ENCODE data around the gene RNF10. TPM values are rescaled to one million over a fixed set of nuclear protein-coding genes. Genes with fewer than 3 reads are reported as not detected.
A peak's percentile ranks its signal among the peaks of the same experiment; 100 is the strongest.

The RNF10 gene
- total and polyA plus RNA-seq, 10 of the 15 experiments (the other 5 are each of a cell fraction or from before 2014, with no cell fraction given), result 48.2 to 127 (median 64.5) TPM

DNA sequence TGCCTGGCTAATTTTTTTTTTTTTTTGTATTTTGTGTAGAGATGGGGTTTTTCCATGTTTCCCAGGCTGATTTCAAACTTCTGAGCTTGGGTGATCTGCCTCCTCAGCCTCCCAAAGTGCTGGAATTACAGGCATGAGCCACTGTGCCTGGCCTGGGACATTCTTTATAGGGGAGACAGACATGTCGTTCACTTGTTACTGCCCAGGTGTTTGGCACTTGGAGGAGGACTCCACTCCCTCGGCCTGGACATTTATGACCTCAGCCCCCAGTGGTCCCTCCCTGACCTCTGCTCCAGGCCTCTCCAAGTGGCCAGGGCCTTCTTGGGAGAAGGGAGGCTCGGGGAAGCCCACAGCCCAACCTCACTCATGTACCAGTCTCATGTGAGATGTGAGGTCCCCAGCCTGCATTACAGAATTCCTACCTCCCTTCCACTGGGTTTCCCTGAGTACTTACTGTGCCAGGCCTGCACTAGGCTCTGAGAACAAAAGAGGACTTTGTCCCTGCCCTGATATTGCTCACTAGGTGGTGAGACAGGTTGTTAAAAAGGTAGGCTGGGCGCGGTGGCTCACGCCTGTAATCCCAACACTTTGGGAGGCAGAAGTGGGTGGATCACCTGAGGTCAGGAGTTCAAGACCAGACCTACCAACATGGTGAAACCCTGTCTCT lies 56.7 kb downstream of the RNF10 start (continued):
- TF ChIP-seq, protein P1, sequence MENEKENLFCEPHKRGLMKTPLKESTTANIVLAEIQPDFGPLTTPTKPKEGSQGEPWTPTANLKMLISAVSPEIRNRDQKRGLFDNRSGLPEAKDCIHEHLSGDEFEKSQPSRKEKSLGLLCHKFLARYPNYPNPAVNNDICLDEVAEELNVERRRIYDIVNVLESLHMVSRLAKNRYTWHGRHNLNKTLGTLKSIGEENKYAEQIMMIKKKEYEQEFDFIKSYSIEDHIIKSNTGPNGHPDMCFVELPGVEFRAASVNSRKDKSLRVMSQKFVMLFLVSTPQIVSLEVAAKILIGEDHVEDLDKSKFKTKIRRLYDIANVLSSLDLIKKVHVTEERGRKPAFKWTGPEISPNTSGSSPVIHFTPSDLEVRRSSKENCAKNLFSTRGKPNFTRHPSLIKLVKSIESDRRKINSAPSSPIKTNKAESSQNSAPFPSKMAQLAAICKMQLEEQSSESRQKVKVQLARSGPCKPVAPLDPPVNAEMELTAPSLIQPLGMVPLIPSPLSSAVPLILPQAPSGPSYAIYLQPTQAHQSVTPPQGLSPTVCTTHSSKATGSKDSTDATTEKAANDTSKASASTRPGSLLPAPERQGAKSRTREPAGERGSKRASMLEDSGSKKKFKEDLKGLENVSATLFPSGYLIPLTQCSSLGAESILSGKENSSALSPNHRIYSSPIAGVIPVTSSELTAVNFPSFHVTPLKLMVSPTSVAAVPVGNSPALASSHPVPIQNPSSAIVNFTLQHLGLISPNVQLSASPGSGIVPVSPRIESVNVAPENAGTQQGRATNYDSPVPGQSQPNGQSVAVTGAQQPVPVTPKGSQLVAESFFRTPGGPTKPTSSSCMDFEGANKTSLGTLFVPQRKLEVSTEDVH (IDR thresholded peaks at IDR 0.05; ENCODE audit: low read depth, partially characterized antibody), result no peak

DNA sequence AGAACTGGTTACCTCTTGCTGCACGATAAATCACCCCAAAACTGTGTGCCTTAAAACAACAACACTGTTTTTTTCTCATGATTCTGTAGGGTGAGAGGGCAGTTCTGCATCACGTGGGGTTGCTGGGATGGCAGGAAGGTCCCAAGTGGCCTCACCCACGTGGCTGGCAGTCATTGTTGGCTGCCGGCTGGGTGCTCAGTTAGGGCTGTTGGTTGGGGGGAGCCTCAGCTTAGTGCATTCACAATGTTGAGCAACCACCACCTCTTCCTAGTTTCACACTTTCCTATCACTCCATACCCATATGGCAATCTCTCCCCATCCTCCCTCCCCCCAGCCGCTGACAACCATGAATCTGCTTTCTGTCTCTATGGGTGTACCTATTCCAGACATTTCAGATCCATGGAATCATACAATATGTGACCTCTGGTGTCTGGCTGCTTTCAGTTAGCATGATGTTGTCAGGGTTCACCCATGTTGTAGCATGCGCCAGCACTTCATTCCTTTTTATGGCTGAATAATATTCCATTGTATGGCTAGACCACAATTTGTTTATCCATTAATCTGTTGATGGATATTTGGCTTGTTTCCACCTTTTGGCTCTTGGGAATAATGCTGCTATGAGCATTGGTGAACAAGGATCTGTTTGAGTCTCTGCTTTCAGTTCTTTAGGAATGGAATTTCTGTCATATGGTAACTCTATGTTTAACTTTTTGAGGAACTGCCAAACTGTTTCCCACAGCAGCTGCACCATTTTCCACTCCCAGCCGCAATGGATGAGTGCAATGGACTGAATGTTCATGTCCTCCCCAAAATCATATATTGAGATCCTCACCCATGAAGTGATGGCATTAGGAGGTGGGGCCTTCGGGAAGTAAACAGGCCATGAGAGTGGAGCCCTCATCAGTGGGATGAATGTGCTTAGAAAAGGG lies 58.2 kb downstream of the RNF10 start:
- Histone ChIP-seq H2AFZ (ENCODE audit: control insufficient read depth, low read depth, low read length) (no peak overlapping the region), H3K4me2 (ENCODE audit: control insufficient read depth, insufficient read depth) (no peak overlapping the region), H4K20me1 (ENCODE audit: control insufficient read depth, insufficient read depth) (no peaks in the 10 kb centered on the region), H3K4me3 (no peak overlapping the region), H3K9me3 (replicated peaks; ENCODE audit: control insufficient read depth, insufficient read depth, low read length) (no peaks in the 10 kb centered on the region), H3K36me3 (ENCODE audit: control insufficient read depth in 2 of 2, insufficient read depth in 2 of 2, low read length in 1 of 2) (no peaks in the 10 kb centered on the region), H3K27me3 (replicated peaks in 1 of 2; ENCODE audit: control insufficient read depth in 2 of 2, insufficient read depth in 2 of 2, low read length in 1 of 2) (no peaks in the 10 kb centered on the region; a peak in 1 of 4 replicates), H3K4me1 (ENCODE audit: control insufficient read depth, insufficient read depth, low read length) (no peaks in the 10 kb centered on the region), H3K79me2 (ENCODE audit: control insufficient read depth, insufficient read depth, low read length) (no peaks in the 10 kb centered on the region), H3K9ac (ENCODE audit: control insufficient read depth, insufficient read depth, low read length) (no peak overlapping the region), H3K27ac (ENCODE audit: control insufficient read depth, insufficient read depth) (no peak overlapping the region)
- intact Hi-C loops (cut with micrococcal nuclease; ENCODE audit: unreplicated experiment) (no loop called here), in situ Hi-C loops (cut with MboI) (no loop called here)
- no peak for FAIRE-seq
- RAD21 ChIA-PET (ENCODE audit: unreplicated experiment), result no interaction called here
- TF ChIP-seq POLR2AphosphoS2 (IDR thresholded peaks at IDR 0.05; ENCODE audit: low read depth, low read length), result no peak
- TF ChIP-seq CHD1 (IDR thresholded peaks at IDR 0.05; ENCODE audit: low read depth, low read length), result no peak
- TF ChIP-seq YY1 (IDR thresholded peaks at IDR 0.05; ENCODE audit: low read depth, low read length), result no peak
- TF ChIP-seq EZH2 (IDR thresholded peaks at IDR 0.05; ENCODE audit: borderline replicate concordance, control insufficient read depth, low read depth, low read length), result no peak
- TF ChIP-seq, protein P2, sequence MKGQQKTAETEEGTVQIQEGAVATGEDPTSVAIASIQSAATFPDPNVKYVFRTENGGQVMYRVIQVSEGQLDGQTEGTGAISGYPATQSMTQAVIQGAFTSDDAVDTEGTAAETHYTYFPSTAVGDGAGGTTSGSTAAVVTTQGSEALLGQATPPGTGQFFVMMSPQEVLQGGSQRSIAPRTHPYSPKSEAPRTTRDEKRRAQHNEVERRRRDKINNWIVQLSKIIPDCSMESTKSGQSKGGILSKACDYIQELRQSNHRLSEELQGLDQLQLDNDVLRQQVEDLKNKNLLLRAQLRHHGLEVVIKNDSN (IDR thresholded peaks at IDR 0.05; ENCODE audit: borderline replicate concordance, extremely low read length, insufficient read depth, low read depth, low read length), result peak; percentile 14
- WGBS (ENCODE audit: insufficient coverage, insufficient replicate concordance, low lambda C conversion rate, missing lambda C conversion rate), result 46% methylated on average over 8 of the region's 8 CpGs
- no peak for DNase-seq (ENCODE audit: low read depth, low spot score)
- POLR2A ChIA-PET, result interaction anchor here (0.6 kb wide), 1 partner anchor 11 kb away, joined by 4 read pairs; the partner anchor contains the start of gene POP5
- ATAC-seq, result no peak
- SMC1A ChIA-PET (ENCODE audit: uncharacterized antibody, unreplicated experiment), result interaction anchor here (1.5 kb wide), 1 partner anchor 10 kb away, joined by 4 read pairs; no protein-coding TSS in a partner anchor
- CTCF ChIA-PET, result interaction anchor here (1.4 kb wide), 1 partner anchor 11 kb away, joined by 6 read pairs; the partner anchor contains the start of gene POP5
- no TSS peak for BruUV-seq (replicated peaks)

Measured in GM12878 (cell line).